WTC11 (cell line): ENCODE data around the gene SH3BP5. TPM values are rescaled to one million over a fixed set of nuclear protein-coding genes. Genes with fewer than 3 reads are reported as not detected.
"Not testable (repeated sequence)": the region's sequence is repeated elsewhere in the genome, so short reads cannot be mapped to it uniquely, and the experiment has no call there.

Experiments used
- ATAC-seq: fragments of 200-7000 bp; cut with Tn5 transposase; 2 replicates; pipeline ENCODE4 v1.10.0; 2021; ENCODE audit warnings: mild to moderate bottlenecking, moderate library complexity
- CTCF ChIA-PET: fragments of 300-600 bp; sonication (Branson Sonifier 250); formaldehyde crosslinking; loops from one replicate; lab custom pipeline; 2021; ENCODE audit warnings: antibody characterized with exemption; lab: Charles Lee
- POLR2A ChIA-PET: fragments of 350-600 bp; sonication (Branson Sonifier 250); formaldehyde crosslinking; loops from one replicate; lab custom pipeline; 2021; ENCODE audit warnings: antibody characterized with exemption; lab: Charles Lee
- DNase-seq: peaks from one replicate; pipeline ENCODE4 v3.0.0; 2021; ENCODE audit warnings: low spot score
- H3K27ac Mint-ChIP-seq: 2 replicates; pipeline ENCODE4 v1.8.0; 2021; ENCODE audit warnings: mixed read lengths
- H3K27me3 Mint-ChIP-seq: 2 replicates; pipeline ENCODE4 v1.8.0; 2021; ENCODE audit warnings: low read depth, mild to moderate bottlenecking, moderate library complexity, mixed read lengths
- H3K36me3 Mint-ChIP-seq: 2 replicates; pipeline ENCODE4 v1.8.0; 2021; ENCODE audit warnings: mixed read lengths
- H3K4me1 Mint-ChIP-seq: 2 replicates; pipeline ENCODE4 v1.8.0; 2022; ENCODE audit warnings: mixed read lengths
- H3K4me3 Mint-ChIP-seq: 2 replicates; pipeline ENCODE4 v1.8.0; 2021; ENCODE audit warnings: mild to moderate bottlenecking, moderate library complexity, mixed read lengths
- H3K9me3 Mint-ChIP-seq: 2 replicates; pipeline ENCODE4 v1.8.0; 2021; ENCODE audit warnings: mixed read lengths
- AFF4 ChIP-seq: sonication (generic); formaldehyde crosslinking; IDR thresholded peaks from 2 replicates; pipeline ENCODE4 v1.8.1; 2023; ENCODE audit warnings: mild to moderate bottlenecking, missing genetic modification reagents, borderline replicate concordance
- ATF6 ChIP-seq: sonication (generic); formaldehyde crosslinking; IDR thresholded peaks from 2 replicates; pipeline ENCODE4 v1.8.1; 2023; ENCODE audit warnings: mild to moderate bottlenecking, missing genetic modification reagents
- E2F4 ChIP-seq: sonication (generic); formaldehyde crosslinking; IDR thresholded peaks from 2 replicates; pipeline ENCODE4 v1.8.1; 2022; ENCODE audit warnings: low read depth, mild to moderate bottlenecking, moderate library complexity, missing genetic modification reagents, borderline replicate concordance
- ERG ChIP-seq: fragments of 250-450 bp; sonication (Bioruptor Pico); IDR thresholded peaks from 2 replicates; pipeline ENCODE4 v1.8.0; 2021; ENCODE audit warnings: mild to moderate bottlenecking
- KAT7 ChIP-seq: sonication (generic); formaldehyde crosslinking; IDR thresholded peaks from 2 replicates; pipeline ENCODE4 v1.8.1; 2023; ENCODE audit warnings: missing genetic modification reagents, mild to moderate bottlenecking, borderline replicate concordance
- MXD4 ChIP-seq: fragments of 250-450 bp; sonication (Bioruptor Pico); IDR thresholded peaks from 2 replicates; pipeline ENCODE4 v1.8.0; 2021; ENCODE audit warnings: mild to moderate bottlenecking, moderate library complexity, borderline replicate concordance
- NR2C2 ChIP-seq: sonication (generic); formaldehyde crosslinking; IDR thresholded peaks from 2 replicates; pipeline ENCODE4 v1.8.0; 2022; ENCODE audit warnings: mild to moderate bottlenecking, missing genetic modification reagents
- NR3C1 ChIP-seq: sonication (generic); formaldehyde crosslinking; conservative IDR thresholded peaks from 2 replicates; pipeline ENCODE4 v1.8.1; 2023; ENCODE audit warnings: low read depth, mild to moderate bottlenecking, missing genetic modification reagents
- USF1 ChIP-seq: sonication (generic); formaldehyde crosslinking; IDR thresholded peaks from 2 replicates; pipeline ENCODE4 v1.8.0; 2022; ENCODE audit warnings: mild to moderate bottlenecking, missing genetic modification reagents
- ZNF263 ChIP-seq: sonication (generic); formaldehyde crosslinking; IDR thresholded peaks from 2 replicates; pipeline ENCODE4 v1.8.1; 2022; ENCODE audit warnings: low read depth, mild to moderate bottlenecking, moderate library complexity, missing genetic modification reagents
- ZNF416 ChIP-seq: fragments of 250-450 bp; sonication (Bioruptor Pico); IDR thresholded peaks from 2 replicates; pipeline ENCODE4 v1.9.0; 2021; ENCODE audit warnings: mild to moderate bottlenecking, inconsistent platforms
- ZNF425 ChIP-seq: fragments of 250-450 bp; sonication (Bioruptor Pico); conservative IDR thresholded peaks from 2 replicates; pipeline ENCODE4 v1.9.0; 2021; ENCODE audit warnings: mild to moderate bottlenecking
- total RNA-seq: library from RNA; stranded (reverse); gene quantifications from 3 replicates; pipeline ENCODE4 v1.2.3, GENCODE V29; 2021

SH3BP5 gene
- total RNA-seq, 1 experiment from 2014 or later: 7.2 TPM

GRCh38 chr3:15354485-15354884 is 22.1 kb upstream of the SH3BP5 start:
- ATAC-seq (no peak), DNase-seq (no peak)
- Mint-ChIP-seq H3K27me3 (peaks cover 7% of the 10 kb centered on the region), H3K4me3 (no peak overlapping the region), H3K9me3 (peaks cover 30% of the 10 kb centered on the region), H3K36me3 (peaks cover 27% of the 10 kb centered on the region), H3K27ac (no peak overlapping the region), H3K4me1 (peaks cover 9% of the 10 kb centered on the region)
- CTCF ChIA-PET: interaction anchor here (1.0 kb wide), 1 partner anchor 87 kb away, joined by 3 read pairs; no protein-coding TSS in a partner anchor
- POLR2A ChIA-PET: no interaction called here
- TF ChIP-seq E2F4 (CRISPR knock-in tag) (no peak), ATF6 (CRISPR knock-in tag) (no peak), USF1 (CRISPR knock-in tag) (no peak), AFF4 (CRISPR knock-in tag) (no peak), MXD4 (CRISPR knock-in tag) (no peak), NR3C1 (CRISPR knock-in tag) (no peak), ZNF263 (CRISPR knock-in tag) (no peak), NR2C2 (CRISPR knock-in tag) (no peak), ZNF416 (CRISPR knock-in tag) (no peak), ERG (CRISPR knock-in tag) (no peak), KAT7 (CRISPR knock-in tag) (no peak)

GRCh38 chr3:15350141-15350540 is 17.8 kb upstream of the SH3BP5 start:
- no peak for TF ChIP-seq NR3C1 (CRISPR knock-in tag)
- TF ChIP-seq ZNF425: no peak
- TF ChIP-seq, all 79 proteins: peak for 0
- H3K36me3 Mint-ChIP-seq: peaks cover 31% of the 10 kb centered on the region
- H3K27ac Mint-ChIP-seq: no peak overlapping the region
- ATAC-seq: no peak
- peaks cover 34% of the 10 kb centered on the region for H3K9me3 Mint-ChIP-seq
- POLR2A ChIA-PET: no interaction called here
- H3K4me3 Mint-ChIP-seq: no peak overlapping the region
- peaks cover 7% of the 10 kb centered on the region for H3K27me3 Mint-ChIP-seq
- no peaks in the 10 kb centered on the region for H3K4me1 Mint-ChIP-seq
- no peak for DNase-seq
- CTCF ChIA-PET: no interaction called here

- H3K27ac Mint-ChIP-seq, H3K4me3 Mint-ChIP-seq, ATAC-seq, POLR2A ChIA-PET, DNase-seq, H3K4me1 Mint-ChIP-seq, H3K27me3 Mint-ChIP-seq: not testable (repeated sequence)
- H3K36me3 Mint-ChIP-seq: peaks cover 31% of the 10 kb centered on the region
- CTCF ChIA-PET: interaction anchor here (1.6 kb wide), 1 partner anchor 142 kb away, joined by 3 read pairs; no protein-coding TSS in a partner anchor
- peaks cover 34% of the 10 kb centered on the region for H3K9me3 Mint-ChIP-seq
Measured at GRCh38 chr3:15349438-15349837, 17.1 kb upstream of the SH3BP5 start.
